GM18508 (cell line): ENCODE results near the gene GNPTAB.
"Not testable (repeated sequence)": the region's sequence is repeated elsewhere in the genome, so short reads cannot be mapped to it uniquely, and the experiment has no call there.

Experiments
- ATAC-seq: cut with Tn5 transposase; IDR thresholded peaks from one replicate; pipeline ENCODE4 v1.9.1; 2021; ENCODE audit warnings: moderate number of reproducible peaks; ENCODE audit not compliant: insufficient read depth, unreplicated experiment

The GNPTAB gene

GRCh38 chr12:101743242-101743641 lies 87.5 kb downstream of the GNPTAB start:
- no peak for ATAC-seq

GRCh38 chr12:101740980-101741379 lies 89.8 kb downstream of the GNPTAB start:
- no peak for ATAC-seq

DNA sequence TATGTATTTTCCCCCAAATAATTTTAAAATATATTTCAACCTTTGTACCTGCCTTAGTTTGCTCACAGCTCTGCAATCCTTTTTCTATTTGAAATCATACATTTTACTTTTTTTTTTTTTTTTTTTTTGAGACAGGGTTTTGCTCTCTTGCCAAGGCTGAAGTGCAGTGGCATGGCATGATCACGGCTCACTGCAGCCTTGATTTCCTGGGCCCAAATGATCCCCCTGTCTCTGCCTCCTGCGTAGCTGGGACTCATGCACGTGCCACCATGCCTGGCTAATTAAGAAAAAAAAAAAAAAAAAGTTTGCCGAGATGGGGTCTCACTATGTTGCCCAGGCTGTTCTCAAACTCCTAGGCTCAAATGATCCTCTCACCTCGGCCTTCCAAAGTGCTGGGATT lies 90.2 kb downstream of the GNPTAB start:
- ATAC-seq, result no peak

DNA sequence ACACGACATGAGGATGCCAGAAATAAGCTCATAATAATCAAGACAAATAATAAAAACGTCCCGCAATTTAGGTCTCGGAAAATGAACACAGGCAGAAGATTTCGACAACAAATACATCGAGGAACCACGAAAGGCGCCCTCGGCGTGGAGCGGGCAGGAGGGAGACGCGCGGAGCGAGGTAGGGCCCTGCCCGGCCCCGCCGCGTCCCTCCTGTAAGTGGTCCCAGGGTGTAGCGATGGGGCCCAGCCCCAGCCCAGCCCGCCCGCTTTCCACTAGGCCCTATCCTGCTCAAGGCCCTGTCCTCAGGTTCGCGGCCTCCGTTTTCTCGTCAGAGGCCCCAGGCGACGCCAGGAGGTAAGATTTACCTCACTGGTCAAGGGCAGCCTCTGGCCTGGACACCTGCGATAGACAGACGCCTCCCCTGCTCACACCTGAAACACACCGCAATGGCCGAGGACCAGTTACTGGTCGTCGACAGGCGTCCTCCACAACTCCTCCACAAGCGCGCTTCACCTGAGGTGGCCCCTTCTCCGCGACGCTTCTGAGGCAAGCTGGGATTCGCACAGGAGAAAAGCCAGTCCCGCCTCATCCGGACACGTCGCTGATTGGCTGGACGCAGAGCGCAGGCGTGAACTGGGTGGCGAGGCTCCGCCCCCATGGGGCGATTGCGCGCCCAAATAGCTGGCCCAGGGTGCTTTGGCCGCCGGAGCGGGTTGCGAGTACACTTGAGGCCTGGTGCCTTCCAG lies 91.7 kb downstream of the GNPTAB start, which contains the start of gene SYCP3:
TSS of gene SYCP3 (minus strand) at position 543 of the 746 bp plus-strand sequence. CDS start 1,527 bp downstream, outside the sequence.
- ATAC-seq, result no peak

GRCh38 chr12:101737476-101737875 lies 93.3 kb downstream of the GNPTAB start:
- no peak for ATAC-seq

DNA sequence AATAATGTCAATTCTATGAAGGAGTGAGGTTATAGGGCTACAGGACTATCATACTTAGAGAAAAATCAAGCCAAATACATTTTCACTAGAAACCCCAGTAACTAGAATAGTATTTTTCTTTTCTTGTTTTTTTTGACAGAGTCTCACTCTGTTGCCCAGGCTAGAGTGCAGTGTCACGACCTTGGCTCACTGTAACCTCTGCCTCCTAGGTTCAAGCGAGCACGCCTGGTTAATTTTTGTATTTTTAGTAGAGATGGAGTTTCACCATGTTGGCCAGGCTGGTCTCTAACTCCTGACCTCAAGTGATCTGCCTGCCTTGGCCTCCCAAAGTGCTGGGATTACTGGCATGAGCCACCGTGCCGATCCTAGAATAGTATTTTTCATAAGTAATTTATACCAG lies 96.3 kb downstream of the GNPTAB start:
- ATAC-seq, result not testable (repeated sequence)

GRCh38 chr12:101733166-101733565 lies 97.6 kb downstream of the GNPTAB start:
- no peak for ATAC-seq

- no peak for ATAC-seq
Measured at GRCh38 chr12:101732318-101732717, 98.4 kb downstream of the GNPTAB start.

- ATAC-seq, result no peak
Measured at GRCh38 chr12:101729842-101730241, 100.9 kb downstream of the GNPTAB start.

DNA sequence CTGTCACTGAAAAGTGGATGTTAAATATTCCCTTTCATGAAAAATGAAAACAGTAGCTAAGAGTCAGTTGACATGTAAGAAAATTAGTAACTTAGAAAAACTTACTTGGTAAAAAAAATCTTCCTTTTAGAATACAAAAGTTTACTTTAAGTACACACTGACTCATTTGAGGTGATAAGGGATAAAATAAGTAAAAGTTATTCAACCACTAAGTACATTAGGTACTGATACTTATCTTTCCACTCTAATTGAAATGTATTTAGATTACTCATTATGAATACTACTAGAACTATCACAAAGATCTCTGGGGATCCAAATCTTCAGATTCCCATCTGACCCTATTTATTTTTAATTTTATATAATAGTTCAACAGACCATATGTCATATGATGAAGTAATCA lies 103.7 kb downstream of the GNPTAB start:
- ATAC-seq, result no peak

GRCh38 chr12:101722392-101722791 lies 108.4 kb downstream of the GNPTAB start:
- no peak for ATAC-seq

DNA sequence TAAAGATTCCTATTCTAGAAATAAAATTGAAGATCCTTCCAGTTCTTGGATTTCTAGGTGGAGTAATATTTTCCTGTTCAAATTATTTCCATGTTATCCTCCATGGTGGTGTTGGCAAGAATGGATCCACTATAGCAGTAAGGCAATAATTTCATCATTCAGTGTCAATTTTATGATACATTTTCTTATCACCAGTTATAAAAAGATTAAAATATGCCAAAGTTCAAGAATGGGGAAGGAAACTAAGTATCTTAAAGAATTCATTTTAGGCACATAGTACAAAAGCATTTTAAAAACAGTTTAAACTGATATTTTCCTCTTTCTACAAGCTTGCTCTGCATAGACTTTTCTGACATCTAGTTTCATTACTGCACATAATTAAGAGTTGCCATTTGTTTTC lies 110.6 kb downstream of the GNPTAB start:
- no peak for ATAC-seq

DNA sequence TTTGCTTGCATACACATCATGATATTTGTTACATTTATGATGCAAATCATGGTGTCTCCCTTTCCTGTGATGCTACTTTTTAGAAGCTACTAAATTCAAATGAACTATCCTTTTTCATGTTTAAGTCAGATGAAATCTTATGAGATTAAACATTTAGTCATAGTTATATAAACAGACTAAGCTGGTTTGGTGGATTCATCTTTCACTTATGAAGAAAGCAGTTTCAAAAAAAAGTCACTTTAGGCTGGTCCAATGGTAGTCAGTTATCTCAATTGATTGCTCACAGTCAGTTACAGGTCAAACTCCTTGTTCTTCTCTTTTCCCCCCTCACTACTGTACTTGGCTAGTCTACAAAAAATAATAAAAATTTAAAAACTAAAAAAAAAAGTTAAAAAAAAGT lies 111.2 kb downstream of the GNPTAB start:
- no peak for ATAC-seq

DNA sequence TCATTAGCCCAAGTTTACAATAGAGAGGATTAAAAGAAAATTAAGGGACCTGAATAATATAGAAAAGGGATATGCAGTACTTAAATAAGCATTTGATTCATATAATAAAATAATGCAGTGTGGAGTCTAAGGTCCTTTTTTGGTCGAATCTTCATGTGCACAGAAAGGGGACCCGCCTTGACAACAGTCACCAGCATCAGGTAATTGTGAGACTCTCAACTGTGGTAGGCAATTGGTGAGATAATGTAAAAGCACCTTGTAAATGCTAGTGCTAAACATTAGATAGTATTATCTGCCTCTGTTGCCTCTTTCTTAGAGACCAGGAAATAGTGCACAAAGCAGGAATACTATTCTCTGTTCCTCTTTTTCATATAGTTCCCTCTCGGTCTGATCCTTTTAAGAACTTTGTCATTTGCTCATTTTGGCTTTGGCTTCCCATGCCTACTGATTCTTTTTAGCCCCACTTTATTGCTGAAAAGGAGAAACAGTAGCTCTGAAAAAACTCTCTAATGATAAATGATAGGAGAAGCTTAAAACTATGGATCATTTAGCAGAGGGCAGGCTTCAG lies 115.8 kb downstream of the GNPTAB start:
- no peak for ATAC-seq

- no peak for ATAC-seq
Measured at GRCh38 chr12:101713930-101714329, 116.8 kb downstream of the GNPTAB start.

DNA sequence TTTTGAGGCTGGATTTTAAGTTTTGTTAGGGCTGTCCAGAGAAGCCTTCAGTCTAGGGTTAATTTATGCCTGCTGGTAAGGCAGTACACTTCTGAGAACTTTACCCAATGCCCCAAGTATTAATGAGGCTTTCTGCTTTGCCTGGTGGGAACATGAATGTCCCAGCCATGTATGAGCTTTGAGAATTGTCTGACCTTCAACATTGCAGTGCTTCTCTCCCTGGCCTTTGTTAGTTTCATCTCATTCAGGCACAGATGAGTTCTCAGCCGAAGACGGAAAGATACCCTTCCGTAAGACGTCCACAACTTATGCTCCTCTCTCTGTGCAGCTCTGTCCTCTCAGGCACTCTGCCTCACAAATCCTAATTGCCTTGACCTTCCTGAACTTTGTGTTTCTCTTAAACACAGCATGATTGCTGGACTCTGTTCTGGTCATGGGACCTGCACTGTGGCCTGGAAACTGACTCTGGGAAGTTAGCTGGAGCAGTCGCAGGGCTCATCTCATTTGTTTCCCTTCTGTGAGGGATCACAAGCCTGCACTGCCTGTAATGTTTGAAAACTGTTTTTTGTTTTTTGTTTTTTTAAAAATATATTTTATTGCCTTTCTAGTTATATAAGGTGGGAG lies 117.6 kb downstream of the GNPTAB start:
- ATAC-seq, result no peak

DNA sequence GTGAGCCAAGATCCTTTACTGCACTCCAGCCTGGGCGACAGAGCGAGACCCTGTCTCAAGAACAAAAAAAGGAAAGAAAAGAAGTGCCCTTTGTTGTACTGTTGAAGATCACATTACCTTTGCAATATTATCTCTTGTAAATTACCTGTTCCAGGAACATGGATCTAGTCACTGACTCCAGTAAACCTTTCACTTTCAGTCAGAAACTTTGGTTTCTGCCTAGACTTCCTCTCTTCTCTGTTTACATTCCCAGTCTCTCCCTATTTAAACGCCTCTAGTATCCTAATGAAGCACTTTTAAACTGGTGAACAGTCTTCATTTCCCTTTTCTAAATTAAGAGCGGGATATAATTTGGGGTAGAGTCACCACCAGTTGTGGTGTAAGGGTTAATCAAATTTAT lies 120.5 kb downstream of the GNPTAB start:
- no peak for ATAC-seq

GRCh38 chr12:101707131-101707782 lies 123.5 kb downstream of the GNPTAB start:
- no peak for ATAC-seq

DNA sequence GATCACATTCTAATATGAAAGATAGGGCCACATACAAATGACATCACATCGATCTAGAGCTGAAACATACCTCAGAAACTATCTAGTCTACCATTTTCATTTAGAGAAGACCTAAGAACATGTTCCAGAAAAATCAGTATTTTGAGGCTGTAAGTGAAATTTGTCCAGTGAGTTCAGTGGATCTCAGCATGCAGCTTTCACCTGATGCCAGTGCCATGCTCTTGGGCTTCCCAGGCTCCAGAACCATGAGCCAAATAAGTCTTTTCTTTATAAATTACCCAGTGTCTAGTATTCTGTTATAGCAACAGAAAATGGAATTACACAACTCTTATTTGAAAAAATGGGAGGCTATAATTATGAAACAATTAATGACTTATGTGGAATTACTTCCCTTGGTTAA lies 124.4 kb downstream of the GNPTAB start:
- ATAC-seq, result no peak

DNA sequence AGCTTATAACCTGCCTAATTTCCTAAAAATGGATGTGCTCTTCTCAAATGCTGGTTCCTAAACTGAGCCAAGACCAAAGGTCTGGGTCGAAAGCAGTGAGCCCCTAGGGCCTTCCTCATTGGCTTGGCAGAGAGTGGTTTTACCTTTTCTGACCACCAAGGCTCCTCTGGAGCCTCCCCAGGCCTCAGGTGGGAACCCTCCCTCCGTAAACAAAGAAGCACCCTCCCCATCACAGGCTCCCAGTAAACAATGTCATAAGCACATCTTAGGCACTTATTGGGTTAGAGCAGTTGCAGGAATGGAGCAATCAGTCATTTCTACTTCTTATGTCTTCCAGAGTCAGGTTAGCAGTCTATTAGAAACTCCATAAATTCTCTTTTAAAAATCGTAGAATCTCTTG lies 127.3 kb downstream of the GNPTAB start:
- ATAC-seq, result no peak

GRCh38 chr12:101700299-101700820 lies 130.4 kb downstream of the GNPTAB start:
- ATAC-seq, result no peak
